Endothelial cell of umbilical vein (primary cell): Measurements from ENCODE around the gene SLC35A3. TPM values are rescaled to one million over a fixed set of nuclear protein-coding genes. Genes with fewer than 3 reads are reported as not detected.

ENCODE experiments used
- BruUV-seq: library from RNA; stranded (reverse); fragments of 400-500 nt; replicated peaks from 2 replicates; lab custom pipeline; 2021; lab: Mats Ljungman, UMichigan
- CTCF ChIA-PET: fragments of 300-600, 350-600 bp; sonication (Branson Sonifier 250); formaldehyde crosslinking; loops from one replicate; lab custom pipeline; 2021; ENCODE audit warnings: antibody characterized with exemption, inconsistent platforms; lab: Charles Lee
- POLR2A ChIA-PET: fragments of 300-600, 350-600 bp; sonication (Branson Sonifier 250); formaldehyde crosslinking; loops from one replicate; lab custom pipeline; 2021; ENCODE audit warnings: antibody characterized with exemption, inconsistent platforms; lab: Charles Lee
- DNase-seq: peaks from one replicate; pipeline ENCODE4 v3.0.0-alpha.2; 2011; ENCODE audit warnings: low read depth, low spot score
- FAIRE-seq: peaks from 2 replicates; lab custom pipeline; 2011; peaks lifted over from hg19 to GRCh38; lab: Jason Lieb, UNC
- H2AFZ ChIP-seq: 2 replicates; pipeline ENCODE4 v1.6.0; 2012; ENCODE audit warnings: low read depth, low read length, control low read depth, inconsistent platforms
- H3K27ac ChIP-seq: 2 replicates; pipeline ENCODE4 v1.5.1; 2011; ENCODE audit warnings: low read depth, mild to moderate bottlenecking, control low read depth, low read length, moderate library complexity; ENCODE audit not compliant: insufficient read depth
- H3K27me3 ChIP-seq, 2 experiments: 2 replicates each; pipeline versions ENCODE4 v1.6.0 to v1.6.1; 2011; ENCODE audit warnings: low read length in 2 of 2, mixed read lengths in 1 of 2; ENCODE audit not compliant: control insufficient read depth in 2 of 2, insufficient read depth in 2 of 2
- H3K36me3 ChIP-seq, 2 experiments: 2 replicates in 1 of 2; 3 replicates in 1 of 2; pipeline ENCODE4 v1.5.1; 2011; ENCODE audit warnings: low read length in 2 of 2, mild to moderate bottlenecking in 1 of 2, moderate library complexity in 1 of 2; ENCODE audit not compliant: control insufficient read depth in 2 of 2, insufficient read depth in 2 of 2; ENCODE audit errors: extremely low read depth in 1 of 2
- H3K4me1 ChIP-seq: 3 replicates; pipeline ENCODE4 v1.5.1; 2011; ENCODE audit warnings: mild to moderate bottlenecking, low read length; ENCODE audit not compliant: control insufficient read depth, insufficient read depth; ENCODE audit errors: extremely low read depth
- H3K4me2 ChIP-seq: 2 replicates; pipeline ENCODE4 v1.6.1; 2011; ENCODE audit warnings: low read length, control low read depth, mixed read lengths; ENCODE audit not compliant: insufficient read depth
- H3K4me3 ChIP-seq, 3 experiments: fragments of 200-600 bp in 1 of 3; sonication (generic), shearing (Covaris generic) in 1 of 3; replicated peaks in 1 of 3; 2 replicates each; pipeline ENCODE4 v1.5.1; 2011 to 2016; ENCODE audit warnings: control low read depth in 3 of 3, low read length in 3 of 3, mild to moderate bottlenecking in 2 of 3, inconsistent platforms in 1 of 3, low read depth in 1 of 3, moderate library complexity in 1 of 3; ENCODE audit not compliant: insufficient read depth in 1 of 3
- H3K79me2 ChIP-seq: 2 replicates; pipeline ENCODE4 v1.6.0; 2012; ENCODE audit warnings: low read length, inconsistent platforms; ENCODE audit not compliant: control insufficient read depth, insufficient read depth
- H3K9ac ChIP-seq: replicated peaks from 2 replicates; pipeline ENCODE3; 2011; ENCODE audit warnings: low read length, control low read depth; ENCODE audit not compliant: insufficient read depth; ENCODE audit errors: extremely low read depth
- H3K9me1 ChIP-seq: replicated peaks from 3 replicates; pipeline ENCODE4 v1.6.0; 2011; ENCODE audit warnings: mild to moderate bottlenecking, low read length; ENCODE audit not compliant: control insufficient read depth, insufficient read depth; ENCODE audit errors: extremely low read depth
- H3K9me3 ChIP-seq: replicated peaks from 2 replicates; pipeline ENCODE4 v1.5.1; 2012; ENCODE audit warnings: low read length, inconsistent platforms; ENCODE audit not compliant: control insufficient read depth, insufficient read depth
- H4K20me1 ChIP-seq: replicated peaks from 2 replicates; pipeline ENCODE3; 2011; ENCODE audit warnings: mild to moderate bottlenecking, low read length; ENCODE audit not compliant: control insufficient read depth, insufficient read depth; ENCODE audit errors: extremely low read depth
- CTCF ChIP-seq, 2 donors: IDR thresholded peaks; 1 replicate in 1 of 2; 2 replicates in 1 of 2; pipeline ENCODE4 v1.5.1; 2011; ENCODE audit warnings: low read length in 2 of 2, mild to moderate bottlenecking in 2 of 2, moderate library complexity in 2 of 2, control low read depth in 1 of 2, inconsistent platforms in 1 of 2, low read depth in 1 of 2; ENCODE audit not compliant: insufficient read depth in 1 of 2; ENCODE audit errors: extremely low read depth in 1 of 2
- EZH2 ChIP-seq: IDR thresholded peaks from 2 replicates; pipeline ENCODE4 v1.6.1; 2012; ENCODE audit warnings: borderline replicate concordance, low read depth, mild to moderate bottlenecking, moderate library complexity, low read length, inconsistent platforms; ENCODE audit not compliant: severe bottlenecking
- FOS ChIP-seq: IDR thresholded peaks from 2 replicates; pipeline ENCODE4 v1.6.1; 2011; ENCODE audit warnings: mild to moderate bottlenecking, low read length, moderate library complexity, borderline replicate concordance; ENCODE audit not compliant: insufficient read depth
- GATA2 ChIP-seq: IDR thresholded peaks from 2 replicates; pipeline ENCODE4 v1.7.0; 2011; ENCODE audit warnings: low read depth, mild to moderate bottlenecking, moderate library complexity, mixed read lengths, low read length; ENCODE audit not compliant: insufficient read length, insufficient read depth
- JUN ChIP-seq: IDR thresholded peaks from 2 replicates; pipeline ENCODE4 v1.6.1; 2011; ENCODE audit warnings: borderline replicate concordance, low read depth; ENCODE audit not compliant: insufficient read length, insufficient read depth
- MAX ChIP-seq: IDR thresholded peaks from 2 replicates; pipeline ENCODE4 v1.6.1; 2011; ENCODE audit not compliant: insufficient read depth, insufficient read length
- MYC ChIP-seq: IDR thresholded peaks from one replicate; pipeline ENCODE4 v1.6.1; 2011; ENCODE audit warnings: mild to moderate bottlenecking, low read depth, low read length
- POLR2A ChIP-seq: IDR thresholded peaks from 2 replicates; pipeline ENCODE4 v1.6.1; 2012; ENCODE audit warnings: low read depth, mild to moderate bottlenecking, control low read depth, low read length
- POLR2AphosphoS5 ChIP-seq: IDR thresholded peaks from 2 replicates; pipeline ENCODE4 v1.6.1; 2012; ENCODE audit warnings: low read depth, mild to moderate bottlenecking, control low read depth, low read length, moderate library complexity; ENCODE audit not compliant: insufficient read depth
- dilution Hi-C: fragments of 300-500 bp; cut with MboI; formaldehyde crosslinking; loops from one replicate; pipeline ENCODE4 v1.15.0; 2019; ENCODE audit warnings: low sequenced_read_pairs; ENCODE audit not compliant: extremely low pct_ligation_motif_present
- intact Hi-C: fragments of 100-400 bp; cut with micrococcal nuclease; formaldehyde crosslinking; loops from one replicate; pipeline ENCODE4 v1.10.0; 2022
- polyA plus RNA-seq, 4 experiments: library from polyadenylated mRNA; depleted of rRNA in 3 of 4; stranded (reverse) in 3 of 4; unstranded in 1 of 4; fragments of >200 nt; gene quantifications; 2 replicates each; pipeline versions ENCODE4 v1.2.1 to v1.2.3, GENCODE V29; 2011 to 2012; ENCODE audit warnings: missing spikeins in 1 of 4
- total RNA-seq: library from RNA; stranded (reverse); gene quantifications from 2 replicates; pipeline ENCODE4 v1.2.3, GENCODE V29; 2021

SLC35A3 gene
- total and polyA plus RNA-seq, 2 donors (not counting 3 experiments of a cell fraction or from before 2014, with no cell fraction given) = 3.6 to 19.0 TPM

- Histone ChIP-seq H3K4me1 (no peaks in the 10 kb centered on the region), H3K9me3 (no peaks in the 10 kb centered on the region), H3K4me3 (no peak overlapping the region), H3K27ac (no peak overlapping the region), H4K20me1 (no peaks in the 10 kb centered on the region), H3K9me1 (no peaks in the 10 kb centered on the region), H3K36me3 (no peaks in the 10 kb centered on the region), H3K9ac (no peak overlapping the region), H3K27me3 (no peaks in the 10 kb centered on the region), H3K4me2 (no peak overlapping the region), H3K79me2 (peaks cover 12% of the 10 kb centered on the region), H2AFZ (no peak overlapping the region)
- intact Hi-C loops (no loop called here), dilution Hi-C loops (no loop called here)
- TF ChIP-seq MAX (no peak), JUN (no peak), POLR2A (no peak), FOS (no peak), MYC (no peak), POLR2AphosphoS5 (no peak), EZH2 (no peak), CTCF (IDR thresholded peaks at IDR 0.05; ENCODE audit: extremely low read depth in 1 of 2, insufficient read depth in 1 of 2, low read depth in 1 of 2, low read length in 2 of 2) (no peak), GATA2 (no peak)
- DNase-seq (no peak), FAIRE-seq (no peak)
- ChIA-PET POLR2A (no interaction called here), CTCF (no interaction called here)
- BruUV-seq = no TSS peak
These were observed 36.9 kb downstream of the SLC35A3 start for GRCh38 chr1:100006688-100007087.
